Neural progenitor cell (in vitro differentiated cells): Measurements from ENCODE around the gene TSPAN3.

ENCODE experiments used
- CTCF ChIP-seq: fragments of 200-600 bp; sonication (generic); IDR thresholded peaks from 2 replicates; pipeline ENCODE4 v1.5.1; 2017; ENCODE audit warnings: antibody characterized with exemption, mild to moderate bottlenecking
- EZH2 ChIP-seq: fragments of 200-600 bp; sonication (generic); IDR thresholded peaks from 2 replicates; pipeline ENCODE4 v1.6.1; 2017; ENCODE audit warnings: antibody characterized with exemption, mild to moderate bottlenecking, moderate library complexity

GRCh38 chr15:77084436-77084835 is 13.5 kb upstream of the TSPAN3 start:
- TF ChIP-seq CTCF (no peak), EZH2 (no peak)
